Measurements from ENCODE around the gene PRLHR.

PRLHR gene

DNA sequence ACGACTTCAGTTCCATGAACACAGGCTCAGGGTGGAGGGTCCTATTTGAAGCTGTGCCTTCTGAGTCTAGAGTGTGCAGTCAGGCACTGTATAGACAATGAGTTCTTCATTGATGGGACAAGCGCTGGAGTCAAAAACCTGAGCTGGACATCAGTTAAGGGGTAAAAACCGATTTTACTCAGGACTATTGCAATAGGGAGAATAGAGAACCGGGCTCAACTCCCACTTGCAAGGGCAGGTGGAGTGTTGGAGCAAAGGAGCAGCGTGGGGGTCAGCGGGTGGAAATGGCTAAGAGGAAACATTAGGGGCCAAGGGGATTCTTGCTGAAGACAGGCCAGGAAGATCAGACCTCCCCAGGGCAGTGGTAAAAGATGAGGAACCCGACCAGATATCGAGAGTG lies 28.5 kb downstream of the PRLHR start:
- in situ Hi-C loops (cut with MboI; ENCODE audit: low sequenced_read_pairs, unreplicated experiment), result loop anchor here (10.0 to 25.0 kb wide), 2 partner anchors 158 to 870 kb away; no protein-coding TSS in a partner anchor
- no peak for DNase-seq (ENCODE audit: low spot score)
- TF ChIP-seq, protein P1, sequence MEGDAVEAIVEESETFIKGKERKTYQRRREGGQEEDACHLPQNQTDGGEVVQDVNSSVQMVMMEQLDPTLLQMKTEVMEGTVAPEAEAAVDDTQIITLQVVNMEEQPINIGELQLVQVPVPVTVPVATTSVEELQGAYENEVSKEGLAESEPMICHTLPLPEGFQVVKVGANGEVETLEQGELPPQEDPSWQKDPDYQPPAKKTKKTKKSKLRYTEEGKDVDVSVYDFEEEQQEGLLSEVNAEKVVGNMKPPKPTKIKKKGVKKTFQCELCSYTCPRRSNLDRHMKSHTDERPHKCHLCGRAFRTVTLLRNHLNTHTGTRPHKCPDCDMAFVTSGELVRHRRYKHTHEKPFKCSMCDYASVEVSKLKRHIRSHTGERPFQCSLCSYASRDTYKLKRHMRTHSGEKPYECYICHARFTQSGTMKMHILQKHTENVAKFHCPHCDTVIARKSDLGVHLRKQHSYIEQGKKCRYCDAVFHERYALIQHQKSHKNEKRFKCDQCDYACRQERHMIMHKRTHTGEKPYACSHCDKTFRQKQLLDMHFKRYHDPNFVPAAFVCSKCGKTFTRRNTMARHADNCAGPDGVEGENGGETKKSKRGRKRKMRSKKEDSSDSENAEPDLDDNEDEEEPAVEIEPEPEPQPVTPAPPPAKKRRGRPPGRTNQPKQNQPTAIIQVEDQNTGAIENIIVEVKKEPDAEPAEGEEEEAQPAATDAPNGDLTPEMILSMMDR (IDR thresholded peaks at IDR 0.05; ENCODE audit: borderline replicate concordance, control extremely low read depth, extremely low read depth, insufficient read depth, missing control alignments), result no peak

- in situ Hi-C loops (cut with MboI; ENCODE audit: low sequenced_read_pairs, unreplicated experiment), result loop anchor here (10.0 to 25.0 kb wide), 2 partner anchors 159 to 872 kb away; no protein-coding TSS in a partner anchor
- DNase-seq (ENCODE audit: low spot score), result no peak
- TF ChIP-seq, protein P1 (IDR thresholded peaks at IDR 0.05; ENCODE audit: borderline replicate concordance, control extremely low read depth, extremely low read depth, insufficient read depth, missing control alignments), result no peak
Observed at GRCh38 chr10:118565301-118566075, 30.0 kb downstream of the PRLHR start.

DNA sequence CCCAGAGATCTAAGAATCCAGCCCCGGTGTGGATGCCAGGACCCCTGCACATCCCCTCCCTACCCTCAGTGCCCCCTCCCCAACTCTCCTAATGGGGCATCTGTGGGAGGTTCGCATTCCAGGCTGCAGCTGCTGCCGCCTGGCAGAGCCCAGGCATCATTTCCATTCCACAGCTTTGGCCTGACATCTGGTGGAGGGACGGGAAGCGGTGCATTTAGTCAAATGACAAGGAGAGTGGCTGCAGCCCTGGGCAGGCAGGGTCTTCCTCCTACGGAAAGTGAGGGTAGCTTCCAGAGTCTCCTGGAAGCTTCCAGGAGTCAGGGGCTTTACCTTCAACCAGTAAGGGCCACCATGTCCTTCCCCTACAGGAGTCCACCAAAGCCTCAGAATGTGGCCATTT lies 30.8 kb downstream of the PRLHR start:
- in situ Hi-C loops (cut with MboI; ENCODE audit: low sequenced_read_pairs, unreplicated experiment), result loop anchor here (10.0 to 25.0 kb wide), 2 partner anchors 160 to 873 kb away; no protein-coding TSS in a partner anchor
- no peak for DNase-seq (ENCODE audit: low spot score)

DNA sequence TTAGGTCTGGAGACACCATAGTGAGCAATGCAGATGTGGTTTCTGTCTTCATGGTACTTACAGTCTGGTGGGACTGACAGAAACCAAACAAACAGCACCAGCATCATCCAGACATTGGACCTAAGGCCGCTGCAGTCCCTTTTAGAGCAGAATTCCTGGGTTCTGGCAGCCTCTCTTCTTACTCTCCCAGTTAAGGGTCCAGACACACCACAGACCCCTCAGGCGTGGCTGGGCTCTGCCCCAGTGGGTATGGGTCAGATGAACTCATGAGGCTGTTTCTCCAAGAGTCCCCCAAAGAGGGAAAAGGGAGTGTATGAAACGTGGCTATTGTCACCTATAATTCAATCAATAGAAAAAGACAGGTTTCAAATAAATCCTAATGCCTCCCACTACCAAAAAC lies 31.3 kb downstream of the PRLHR start:
- in situ Hi-C loops (cut with MboI; ENCODE audit: low sequenced_read_pairs, unreplicated experiment), result loop anchor here (10.0 to 25.0 kb wide), 2 partner anchors 161 to 873 kb away; no protein-coding TSS in a partner anchor
- DNase-seq (ENCODE audit: low spot score), result no peak
- TF ChIP-seq, protein P1 (IDR thresholded peaks at IDR 0.05; ENCODE audit: borderline replicate concordance, control extremely low read depth, extremely low read depth, insufficient read depth, missing control alignments), result no peak

More for the DNA sequence above, 30.8 kb downstream of the PRLHR start:
- TF ChIP-seq, protein P1 (IDR thresholded peaks at IDR 0.05; ENCODE audit: borderline replicate concordance, control extremely low read depth, extremely low read depth, insufficient read depth, missing control alignments), result no peak

DNA sequence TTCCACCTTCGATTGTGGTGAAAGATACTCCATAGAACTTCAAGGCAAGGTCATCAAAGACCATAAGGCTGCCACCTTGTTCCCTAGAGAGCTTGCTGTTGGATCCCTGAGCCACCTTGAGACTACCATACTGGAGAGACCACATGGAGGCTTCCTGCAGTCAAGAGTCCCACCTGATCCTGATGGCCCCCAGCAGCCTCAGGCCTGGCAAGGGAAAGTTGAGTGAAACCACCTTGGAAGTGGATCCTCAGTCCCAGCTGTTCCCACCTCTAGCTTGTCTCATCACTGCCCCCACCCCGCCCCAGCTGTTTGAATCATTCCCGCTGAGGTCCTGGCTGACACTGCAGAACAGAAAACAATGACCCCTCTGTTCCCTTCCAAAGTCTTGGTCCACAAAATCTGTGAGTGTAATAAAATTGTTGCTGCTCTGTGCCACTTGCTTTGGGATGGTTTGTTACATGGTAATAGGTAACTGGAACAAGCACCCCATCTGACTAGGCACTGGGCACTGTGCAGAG lies 32.0 kb downstream of the PRLHR start:
- in situ Hi-C loops (cut with MboI; ENCODE audit: low sequenced_read_pairs, unreplicated experiment), result loop anchor here (10.0 to 25.0 kb wide), 2 partner anchors 161 to 874 kb away; no protein-coding TSS in a partner anchor
- no peak for DNase-seq (ENCODE audit: low spot score)

GRCh38 chr10:118562851-118563250 lies 32.6 kb downstream of the PRLHR start:
- TF ChIP-seq, protein P1 (IDR thresholded peaks at IDR 0.05; ENCODE audit: borderline replicate concordance, control extremely low read depth, extremely low read depth, insufficient read depth, missing control alignments), result no peak
- in situ Hi-C loops (cut with MboI; ENCODE audit: low sequenced_read_pairs, unreplicated experiment), result loop anchor here (10.0 to 25.0 kb wide), 2 partner anchors 162 to 874 kb away; no protein-coding TSS in a partner anchor
- DNase-seq (ENCODE audit: low spot score), result no peak

More for the DNA sequence above, 32.0 kb downstream of the PRLHR start:
- TF ChIP-seq, protein P1 (IDR thresholded peaks at IDR 0.05; ENCODE audit: borderline replicate concordance, control extremely low read depth, extremely low read depth, insufficient read depth, missing control alignments), result no peak

All from GM13976 (cell line).